T-helper 17 cell (primary cell): ENCODE measurements around the gene KCNIP4. TPM values are rescaled to one million over a fixed set of nuclear protein-coding genes. Genes with fewer than 3 reads are reported as not detected.

ENCODE experiments used
- ATAC-seq: fragments of 150-1000 bp; cut with Tn5 transposase; 2 replicates; pipeline ENCODE4 v1.10.0; 2021; ENCODE audit warnings: mild to moderate bottlenecking, moderate library complexity
- DNase-seq, 3 donors: peaks; one replicate each; pipeline versions ENCODE4 v3.0.0 to v3.0.0-alpha.2; 2020 to 2021
- H3K9me3 ChIP-seq: one replicate; pipeline ENCODE4 v1.7.0; 2013; ENCODE audit warnings: low read length, mild to moderate bottlenecking; ENCODE audit not compliant: control insufficient read depth, poor library complexity, severe bottlenecking
- H3K27ac Mint-ChIP-seq: one replicate; pipeline ENCODE4 v1.8.0; 2022; ENCODE audit warnings: mild to moderate bottlenecking, moderate library complexity, mixed read lengths
- H3K27me3 Mint-ChIP-seq: one replicate; pipeline ENCODE4 v1.8.0; 2022; ENCODE audit warnings: mixed read lengths
- H3K36me3 Mint-ChIP-seq: one replicate; pipeline ENCODE4 v1.8.0; 2022; ENCODE audit warnings: low read depth, mixed read lengths
- H3K4me1 Mint-ChIP-seq: one replicate; pipeline ENCODE4 v1.8.0; 2022; ENCODE audit warnings: mild to moderate bottlenecking, mixed read lengths
- H3K4me3 Mint-ChIP-seq: one replicate; pipeline ENCODE4 v1.8.0; 2022; ENCODE audit warnings: mild to moderate bottlenecking, moderate library complexity, mixed read lengths
- total RNA-seq, 4 donors: library from RNA in 2 of 4; stranded (reverse) in 2 of 4; gene quantifications; one replicate each; pipeline ENCODE4 v1.2.3 and lab custom pipeline; 2022 to 2026

KCNIP4 gene
- total RNA-seq, 2 donors from 2014 or later = not detected

GRCh38 chr4:21596521-21596920, 352.1 kb downstream of the KCNIP4 start:
- H3K27ac Mint-ChIP-seq = no peak overlapping the region
- no peaks in the 10 kb centered on the region for H3K9me3 ChIP-seq
- H3K36me3 Mint-ChIP-seq = no peaks in the 10 kb centered on the region
- H3K4me3 Mint-ChIP-seq = no peak overlapping the region
- H3K4me1 Mint-ChIP-seq = no peaks in the 10 kb centered on the region
- no peaks in the 10 kb centered on the region for H3K27me3 Mint-ChIP-seq
- ATAC-seq (no peak), DNase-seq (no peak)

GRCh38 chr4:21593671-21594001, 354.9 kb downstream of the KCNIP4 start:
- DNase-seq (no peak), ATAC-seq (no peak)
- Mint-ChIP-seq H3K27me3 (no peaks in the 10 kb centered on the region), H3K36me3 (no peaks in the 10 kb centered on the region), H3K4me3 (no peak overlapping the region), H3K4me1 (no peaks in the 10 kb centered on the region), H3K27ac (no peak overlapping the region)
- H3K9me3 ChIP-seq = no peaks in the 10 kb centered on the region

DNA sequence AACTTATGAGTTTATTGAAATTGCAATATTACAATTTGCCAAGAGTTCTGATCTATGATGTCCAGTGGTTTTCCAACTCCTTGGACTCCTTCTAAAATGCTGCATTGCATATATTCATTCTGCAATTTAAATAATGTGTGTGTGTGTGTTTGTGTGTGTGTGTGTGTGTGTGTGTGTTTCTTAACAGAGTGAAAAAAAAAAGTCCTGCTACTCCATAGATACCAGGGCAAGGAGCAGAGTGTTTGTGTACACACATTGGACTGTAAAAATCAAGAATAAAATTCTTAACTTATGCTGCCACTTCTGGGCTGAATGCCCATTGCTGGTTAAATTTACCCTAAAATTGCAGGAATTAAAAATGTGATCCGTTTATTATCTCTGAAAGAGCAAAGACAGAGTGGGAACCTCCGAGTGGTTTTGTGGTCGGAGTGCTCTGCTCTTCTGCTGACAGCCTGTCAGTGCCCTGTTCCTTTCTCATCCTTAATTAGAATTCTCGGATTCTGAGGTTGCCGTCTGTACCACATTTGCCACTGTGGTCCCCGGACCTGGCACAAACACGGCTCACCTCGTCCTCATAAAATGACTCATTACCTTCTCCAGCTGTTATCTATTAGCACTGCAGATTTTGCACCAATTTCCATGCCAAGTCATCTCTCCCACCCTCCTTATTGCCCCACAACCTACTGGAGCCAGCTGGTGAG, 355.5 kb downstream of the KCNIP4 start:
- H3K4me1 Mint-ChIP-seq = no peaks in the 10 kb centered on the region
- DNase-seq = no peak

DNA sequence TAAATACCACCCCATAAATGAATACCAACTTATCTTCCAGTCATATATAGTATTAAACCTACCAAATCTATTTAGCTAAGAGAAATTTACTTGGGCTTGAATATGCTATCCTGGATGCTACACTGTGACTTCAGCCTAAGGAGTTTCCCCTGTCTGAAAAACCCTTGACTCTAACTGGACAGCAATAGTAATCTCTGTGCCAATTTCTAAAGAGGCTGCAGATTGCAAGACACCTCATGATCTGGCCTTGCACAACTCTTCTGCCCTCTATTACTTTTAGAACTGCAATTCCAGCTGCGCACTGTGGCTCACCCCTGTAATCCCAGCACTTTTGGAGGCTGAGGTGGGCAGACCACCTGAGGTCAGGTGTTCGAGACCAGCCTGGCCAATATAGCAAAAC, 371.5 kb downstream of the KCNIP4 start:
- H3K27me3 Mint-ChIP-seq = no peaks in the 10 kb centered on the region
- no peaks in the 10 kb centered on the region for H3K9me3 ChIP-seq
- ATAC-seq = no peak
- no peak overlapping the region for H3K4me3 Mint-ChIP-seq
- H3K36me3 Mint-ChIP-seq = no peaks in the 10 kb centered on the region
- H3K4me1 Mint-ChIP-seq = no peaks in the 10 kb centered on the region
- no peak overlapping the region for H3K27ac Mint-ChIP-seq
- DNase-seq = no peak

More for the DNA sequence above, 355.5 kb downstream of the KCNIP4 start:
- H3K4me3 Mint-ChIP-seq = no peak overlapping the region
- no peaks in the 10 kb centered on the region for H3K27me3 Mint-ChIP-seq
- no peak overlapping the region for H3K27ac Mint-ChIP-seq
- H3K36me3 Mint-ChIP-seq = no peaks in the 10 kb centered on the region
- no peaks in the 10 kb centered on the region for H3K9me3 ChIP-seq
- no peak for ATAC-seq

DNA sequence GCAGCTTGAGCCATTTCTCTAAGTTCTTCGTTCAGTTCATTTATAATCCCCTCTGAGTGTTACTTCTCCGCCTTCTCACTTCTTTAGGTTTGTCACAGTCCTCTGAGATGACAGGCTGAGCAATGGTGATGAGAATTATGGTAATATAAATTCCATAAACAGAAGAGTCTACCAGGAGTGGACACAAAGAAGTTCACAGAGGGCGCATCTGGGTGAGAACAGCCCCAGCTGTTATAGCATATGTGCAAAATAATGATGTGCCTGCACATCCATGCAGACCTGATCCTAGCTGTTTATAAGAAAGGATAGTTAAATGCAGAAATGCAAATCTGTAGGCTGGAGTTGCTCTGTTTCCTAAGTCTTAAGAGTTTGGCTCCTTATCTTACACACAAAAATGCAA, 377.5 kb downstream of the KCNIP4 start:
- DNase-seq (no peak), ATAC-seq (no peak)
- H3K27ac Mint-ChIP-seq = no peak overlapping the region
- no peaks in the 10 kb centered on the region for H3K9me3 ChIP-seq
- no peaks in the 10 kb centered on the region for H3K4me1 Mint-ChIP-seq
- H3K36me3 Mint-ChIP-seq = no peaks in the 10 kb centered on the region
- H3K27me3 Mint-ChIP-seq = no peaks in the 10 kb centered on the region
- no peak overlapping the region for H3K4me3 Mint-ChIP-seq

DNA sequence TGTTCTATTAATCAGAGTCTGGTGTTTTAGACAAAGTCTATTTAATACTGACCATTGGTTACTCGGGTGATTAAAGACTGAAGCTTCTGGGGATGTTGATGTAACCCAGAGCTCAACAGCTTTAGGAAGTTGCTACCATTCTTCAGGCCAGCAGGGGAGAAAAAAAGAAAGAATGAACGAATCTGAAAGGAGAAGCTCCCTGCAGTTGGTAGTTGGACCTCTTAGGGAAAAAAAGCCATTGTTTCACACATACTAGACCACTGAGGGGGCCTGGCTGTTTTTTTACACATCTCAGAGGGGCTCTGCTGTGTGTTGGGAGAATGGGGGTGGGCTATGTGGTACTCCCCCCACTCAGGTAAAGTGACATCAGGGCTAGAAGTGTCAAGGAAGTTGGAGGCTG, 378.9 kb downstream of the KCNIP4 start:
- H3K27ac Mint-ChIP-seq = no peak overlapping the region
- no peak overlapping the region for H3K4me3 Mint-ChIP-seq
- DNase-seq (no peak), ATAC-seq (no peak)
- no peaks in the 10 kb centered on the region for H3K4me1 Mint-ChIP-seq
- no peaks in the 10 kb centered on the region for H3K36me3 Mint-ChIP-seq
- no peaks in the 10 kb centered on the region for H3K9me3 ChIP-seq
- no peaks in the 10 kb centered on the region for H3K27me3 Mint-ChIP-seq

DNA sequence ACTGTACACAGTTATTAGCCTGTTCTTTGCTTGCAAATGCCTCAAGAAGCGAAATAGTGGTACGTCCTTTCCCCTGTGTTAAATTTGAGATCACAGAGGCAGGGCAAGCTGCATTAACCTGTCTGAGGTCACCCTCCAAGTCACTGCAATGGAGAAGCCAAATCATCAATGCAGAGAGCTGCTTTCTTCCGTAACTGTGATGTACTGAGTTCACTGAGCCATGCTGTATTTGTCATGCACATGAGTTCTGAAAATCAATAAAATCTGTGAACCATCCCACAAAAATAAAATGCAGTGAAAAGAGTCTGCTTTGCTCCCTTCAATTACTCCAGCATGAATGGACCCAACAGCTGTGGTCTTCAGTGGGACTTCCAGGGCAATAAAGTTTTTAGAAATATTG, 393.5 kb downstream of the KCNIP4 start:
- no peak for ATAC-seq
- Mint-ChIP-seq H3K4me3 (no peak overlapping the region), H3K27me3 (no peaks in the 10 kb centered on the region), H3K27ac (no peak overlapping the region), H3K4me1 (no peaks in the 10 kb centered on the region), H3K36me3 (no peaks in the 10 kb centered on the region)
- no peaks in the 10 kb centered on the region for H3K9me3 ChIP-seq
- DNase-seq = no peak

GRCh38 chr4:21554500-21554899, 394.1 kb downstream of the KCNIP4 start:
- DNase-seq = no peak
- Mint-ChIP-seq H3K4me3 (no peak overlapping the region), H3K27ac (no peak overlapping the region), H3K4me1 (no peaks in the 10 kb centered on the region), H3K27me3 (no peaks in the 10 kb centered on the region), H3K36me3 (no peaks in the 10 kb centered on the region)
- H3K9me3 ChIP-seq = no peaks in the 10 kb centered on the region
- no peak for ATAC-seq

- no peak for ATAC-seq
- H3K27me3 Mint-ChIP-seq = no peaks in the 10 kb centered on the region
- no peak overlapping the region for H3K27ac Mint-ChIP-seq
- no peaks in the 10 kb centered on the region for H3K4me1 Mint-ChIP-seq
- H3K4me3 Mint-ChIP-seq = no peak overlapping the region
- H3K36me3 Mint-ChIP-seq = no peaks in the 10 kb centered on the region
- DNase-seq = no peak
- no peaks in the 10 kb centered on the region for H3K9me3 ChIP-seq
These were observed 394.5 kb downstream of the KCNIP4 start for GRCh38 chr4:21554066-21554465.

GRCh38 chr4:21552455-21552854, 396.1 kb downstream of the KCNIP4 start:
- no peak for ATAC-seq
- H3K4me1 Mint-ChIP-seq = no peaks in the 10 kb centered on the region

GRCh38 chr4:21544955-21545354, 403.6 kb downstream of the KCNIP4 start:
- no peak for ATAC-seq
- H3K9me3 ChIP-seq = no peaks in the 10 kb centered on the region
- no peaks in the 10 kb centered on the region for H3K36me3 Mint-ChIP-seq
- no peak overlapping the region for H3K4me3 Mint-ChIP-seq
- H3K27me3 Mint-ChIP-seq = no peaks in the 10 kb centered on the region
- DNase-seq = no peak
- H3K27ac Mint-ChIP-seq = no peak overlapping the region
- H3K4me1 Mint-ChIP-seq = no peaks in the 10 kb centered on the region

More at GRCh38 chr4:21552455-21552854, 396.1 kb downstream of the KCNIP4 start:
- H3K9me3 ChIP-seq = no peaks in the 10 kb centered on the region
- no peaks in the 10 kb centered on the region for H3K27me3 Mint-ChIP-seq
- H3K27ac Mint-ChIP-seq = no peak overlapping the region
- no peak for DNase-seq
- no peaks in the 10 kb centered on the region for H3K36me3 Mint-ChIP-seq
- no peak overlapping the region for H3K4me3 Mint-ChIP-seq

GRCh38 chr4:21544415-21544814, 404.2 kb downstream of the KCNIP4 start:
- H3K9me3 ChIP-seq = no peaks in the 10 kb centered on the region
- Mint-ChIP-seq H3K36me3 (no peaks in the 10 kb centered on the region), H3K27ac (no peak overlapping the region), H3K27me3 (no peaks in the 10 kb centered on the region), H3K4me3 (no peak overlapping the region), H3K4me1 (no peaks in the 10 kb centered on the region)
- no peak for DNase-seq
- ATAC-seq = no peak

- ATAC-seq = no peak
- H3K4me3 Mint-ChIP-seq = no peak overlapping the region
- no peaks in the 10 kb centered on the region for H3K4me1 Mint-ChIP-seq
These were observed 405.1 kb downstream of the KCNIP4 start for GRCh38 chr4:21543514-21543913.

DNA sequence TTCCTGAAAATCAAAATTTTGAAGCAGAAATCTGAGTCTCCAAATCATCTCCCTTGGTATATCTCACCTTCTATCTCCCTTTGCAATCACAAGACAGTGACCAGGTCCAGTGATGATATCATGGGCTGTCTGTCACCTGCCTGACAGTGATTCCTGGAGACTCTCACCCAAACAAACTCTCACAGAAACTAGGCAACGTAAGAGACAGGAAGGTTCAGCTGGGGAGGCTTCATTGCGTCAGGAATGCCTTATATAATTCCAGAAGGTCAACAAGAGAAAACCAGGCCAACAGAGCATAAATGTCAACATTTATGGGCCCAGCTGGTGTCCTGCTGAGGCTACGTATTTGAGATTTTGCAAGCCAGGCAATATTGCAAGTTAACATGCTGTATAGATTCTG, 412.7 kb downstream of the KCNIP4 start:
- DNase-seq (no peak), ATAC-seq (no peak)
- no peaks in the 10 kb centered on the region for H3K36me3 Mint-ChIP-seq
- no peaks in the 10 kb centered on the region for H3K9me3 ChIP-seq
- no peaks in the 10 kb centered on the region for H3K27me3 Mint-ChIP-seq
- no peak overlapping the region for H3K27ac Mint-ChIP-seq
- no peaks in the 10 kb centered on the region for H3K4me1 Mint-ChIP-seq
- no peak overlapping the region for H3K4me3 Mint-ChIP-seq

More at GRCh38 chr4:21543514-21543913, 405.1 kb downstream of the KCNIP4 start:
- DNase-seq = no peak
- H3K27me3 Mint-ChIP-seq = no peaks in the 10 kb centered on the region
- H3K36me3 Mint-ChIP-seq = no peaks in the 10 kb centered on the region
- no peak overlapping the region for H3K27ac Mint-ChIP-seq
- H3K9me3 ChIP-seq = no peaks in the 10 kb centered on the region
